DOHH2 (cell line): ENCODE results near the gene LRRC23.

Source experiments
- H3F3A ChIP-seq: fragments of 200-600 bp; sonication (generic), shearing (Covaris generic); 2 replicates; pipeline ENCODE4 v1.6.0; 2016; ENCODE audit warnings: antibody characterized with exemption, mild to moderate bottlenecking; ENCODE audit not compliant: control insufficient read depth, insufficient read depth
- H3K27ac ChIP-seq: fragments of 200-600 bp; sonication (generic); 2 replicates; pipeline ENCODE4 v1.5.1; 2014; ENCODE audit warnings: low read depth, mild to moderate bottlenecking, low read length, moderate library complexity
- H3K27me3 ChIP-seq: fragments of 200-600 bp; sonication (generic); 2 replicates; pipeline ENCODE4 v1.6.1; 2014; ENCODE audit warnings: mild to moderate bottlenecking, low read length, mixed read lengths; ENCODE audit not compliant: control insufficient read depth
- H3K36me3 ChIP-seq: fragments of 200-600 bp; sonication (generic); 2 replicates; pipeline ENCODE4 v1.6.1; 2014; ENCODE audit warnings: mild to moderate bottlenecking, low read length, moderate library complexity, mixed read lengths; ENCODE audit not compliant: control insufficient read depth
- H3K4me1 ChIP-seq: fragments of 200-600 bp; sonication (generic); 2 replicates; pipeline ENCODE4 v1.6.1; 2014; ENCODE audit warnings: mild to moderate bottlenecking, low read length, mixed read lengths; ENCODE audit not compliant: control insufficient read depth
- H3K4me2 ChIP-seq: fragments of 200-600 bp; sonication (generic); 2 replicates; pipeline ENCODE4 v1.6.0; 2014; ENCODE audit warnings: mild to moderate bottlenecking, low read length, moderate library complexity
- H3K4me3 ChIP-seq: fragments of 200-600 bp; sonication (generic); 2 replicates; pipeline ENCODE4 v1.5.1; 2014; ENCODE audit warnings: mild to moderate bottlenecking, low read length, mixed read lengths
- H3K79me2 ChIP-seq: fragments of 200-600 bp; sonication (generic); 2 replicates; pipeline ENCODE4 v1.6.1; 2014; ENCODE audit warnings: mild to moderate bottlenecking, low read length, mixed read lengths; ENCODE audit not compliant: control insufficient read depth
- H3K9me2 ChIP-seq: fragments of 200-600 bp; sonication (generic); replicated peaks from 2 replicates; pipeline ENCODE4 v1.6.1; 2014; ENCODE audit warnings: mild to moderate bottlenecking, low read length, mixed read lengths; ENCODE audit not compliant: control insufficient read depth
- H3K9me3 ChIP-seq: fragments of 200-600 bp; sonication (generic); 2 replicates; pipeline ENCODE4 v1.6.1; 2014; ENCODE audit warnings: antibody characterized with exemption, low read length, mixed read lengths; ENCODE audit not compliant: control insufficient read depth, insufficient read depth
- H4K20me1 ChIP-seq: fragments of 200-600 bp; sonication (generic); 2 replicates; pipeline ENCODE4 v1.6.0; 2014; ENCODE audit warnings: low read depth, mild to moderate bottlenecking, antibody characterized with exemption, low read length, moderate library complexity; ENCODE audit not compliant: control insufficient read depth, insufficient read depth
- CTCF ChIP-seq: fragments of 200-600 bp; sonication (generic); IDR thresholded peaks from one replicate; pipeline ENCODE4 v1.5.1; 2014; ENCODE audit warnings: antibody characterized with exemption, mild to moderate bottlenecking, low read depth, low read length; ENCODE audit not compliant: poor library complexity, severe bottlenecking
- EZH2phosphoT487 ChIP-seq: fragments of 200-600 bp; sonication (generic); IDR thresholded peaks from 2 replicates; pipeline ENCODE4 v1.6.1; 2017; ENCODE audit warnings: borderline replicate concordance, mild to moderate bottlenecking, antibody characterized with exemption, low read length, moderate library complexity, mixed read lengths

LRRC23 gene

GRCh38 chr12:6954316-6955107 is 49.9 kb downstream of the LRRC23 start:
- no peaks in the 10 kb centered on the region for H3F3A ChIP-seq
- peak overlapping the region; percentile 73 for H3K4me3 ChIP-seq
- H3K9me3 ChIP-seq, result no peaks in the 10 kb centered on the region
- H3K9me2 ChIP-seq, result no peaks in the 10 kb centered on the region
- TF ChIP-seq EZH2phosphoT487, result no peak
- no peak for TF ChIP-seq CTCF
- H3K4me1 ChIP-seq, result peaks cover 83% of the 10 kb centered on the region
- peaks cover 70% of the 10 kb centered on the region for H3K27me3 ChIP-seq
- H4K20me1 ChIP-seq, result peaks cover 10% of the 10 kb centered on the region; the same call in 1 of the 2 replicates
- H3K36me3 ChIP-seq, result no peaks in the 10 kb centered on the region
- H3K79me2 ChIP-seq, result no peaks in the 10 kb centered on the region
- no peak overlapping the region; the same call in 1 of the 2 replicates for H3K27ac ChIP-seq
- H3K4me2 ChIP-seq, result peak overlapping the region; percentile 98

- Histone ChIP-seq H3K4me2 (no peak overlapping the region), H3K4me3 (no peak overlapping the region), H3K36me3 (no peaks in the 10 kb centered on the region), H4K20me1 (peaks cover 10% of the 10 kb centered on the region; the same call in 1 of the 2 replicates), H3F3A (no peaks in the 10 kb centered on the region), H3K4me1 (peaks cover 87% of the 10 kb centered on the region), H3K27ac (no peak overlapping the region), H3K27me3 (peaks cover 78% of the 10 kb centered on the region), H3K9me3 (no peaks in the 10 kb centered on the region), H3K79me2 (no peaks in the 10 kb centered on the region), H3K9me2 (no peaks in the 10 kb centered on the region)
- TF ChIP-seq CTCF (no peak), EZH2phosphoT487 (no peak)
Observed at GRCh38 chr12:6955108-6956020, 50.7 kb downstream of the LRRC23 start.

GRCh38 chr12:6956021-6956727 is 51.6 kb downstream of the LRRC23 start:
- Histone ChIP-seq H3F3A (no peaks in the 10 kb centered on the region; the same call in 1 of the 2 replicates), H3K9me3 (no peaks in the 10 kb centered on the region), H3K36me3 (no peaks in the 10 kb centered on the region), H3K27me3 (peaks cover 86% of the 10 kb centered on the region), H3K79me2 (no peaks in the 10 kb centered on the region), H3K4me3 (no peak overlapping the region), H3K9me2 (no peaks in the 10 kb centered on the region), H3K4me2 (no peak overlapping the region), H3K4me1 (peaks cover 87% of the 10 kb centered on the region), H4K20me1 (peaks cover 10% of the 10 kb centered on the region), H3K27ac (no peak overlapping the region)
- TF ChIP-seq CTCF (no peak), EZH2phosphoT487 (no peak)
